ENCODE measurements around the gene MARCKSL1.

GRCh38 chr1:32305310-32305709 lies 30.7 kb downstream of the MARCKSL1 start:
- no peak for TF ChIP-seq CTCF (IDR thresholded peaks at IDR 0.05)
- no peak for TF ChIP-seq POLR2AphosphoS5 (IDR thresholded peaks at IDR 0.05)

Data from upper lobe of left lung (tissue), 4 donors.